Activated CD4-positive, alpha-beta T cell treated with anti-CD3 and anti-CD28 coated beads for 36 hours (primary cell): ENCODE results near the gene NUP188. TPM values are rescaled to one million over a fixed set of nuclear protein-coding genes. Genes with fewer than 3 reads are reported as not detected.

Source experiments
- ATAC-seq: fragments of 200-7000 bp; cut with Tn5 transposase; one replicate; pipeline ENCODE4 v1.10.0; 2021; ENCODE audit warnings: mild to moderate bottlenecking, moderate library complexity
- CTCF ChIA-PET: fragments of 350-600 bp; sonication (Branson Sonifier 250); formaldehyde crosslinking; loops from one replicate; lab custom pipeline; 2021; ENCODE audit warnings: antibody characterized with exemption; lab: Charles Lee
- POLR2A ChIA-PET: fragments of 350-600 bp; sonication (Branson Sonifier 250); formaldehyde crosslinking; loops from one replicate; lab custom pipeline; 2021; ENCODE audit warnings: antibody characterized with exemption, inconsistent platforms; lab: Charles Lee
- DNase-seq: peaks from one replicate; pipeline ENCODE4 v3.0.0-alpha.2; 2020
- H3K27ac Mint-ChIP-seq: one replicate; pipeline ENCODE4 v1.8.0; 2021; ENCODE audit warnings: mixed read lengths
- H3K27me3 Mint-ChIP-seq: one replicate; pipeline ENCODE4 v1.8.0; 2021; ENCODE audit warnings: mixed read lengths
- H3K36me3 Mint-ChIP-seq: one replicate; pipeline ENCODE4 v1.8.0; 2021; ENCODE audit warnings: low read depth, mixed read lengths
- H3K4me1 Mint-ChIP-seq: one replicate; pipeline ENCODE4 v1.8.0; 2021; ENCODE audit warnings: mixed read lengths
- H3K4me3 Mint-ChIP-seq: one replicate; pipeline ENCODE4 v1.8.0; 2021; ENCODE audit warnings: mild to moderate bottlenecking, moderate library complexity, mixed read lengths
- H3K9me3 Mint-ChIP-seq: one replicate; pipeline ENCODE4 v1.8.0; 2021; ENCODE audit warnings: low read depth, mixed read lengths
- intact Hi-C, 2 experiments: fragments of 100-400 bp; cut with DNase I in 1 of 2; cut with micrococcal nuclease in 1 of 2; formaldehyde crosslinking; loops; one replicate each; pipeline versions ENCODE4 v1.14.2 to v1.15.1; 2022 to 2024; cut with DNase I, micrococcal nuclease
- total RNA-seq, 2 experiments: library from RNA; stranded (reverse); gene quantifications; one replicate each; pipeline ENCODE4 v1.2.3, GENCODE V29; 2021

NUP188 gene
- total RNA-seq, 2 experiments from 2014 or later: 102 to 124 TPM

- CTCF ChIA-PET: interaction anchor here (0.7 kb wide), 1 partner anchor 629 kb away, joined by 3 read pairs; no protein-coding TSS in a partner anchor
- H3K4me1 Mint-ChIP-seq: no peaks in the 10 kb centered on the region
- intact Hi-C loops: no loop called here
- DNase-seq: no peak
- H3K4me3 Mint-ChIP-seq: no peak overlapping the region
- POLR2A ChIA-PET: no interaction called here
- H3K36me3 Mint-ChIP-seq: peaks cover 22% of the 10 kb centered on the region
- H3K27ac Mint-ChIP-seq: no peak overlapping the region
- H3K9me3 Mint-ChIP-seq: no peaks in the 10 kb centered on the region
- ATAC-seq: no peak
- no peaks in the 10 kb centered on the region for H3K27me3 Mint-ChIP-seq
Measured at GRCh38 chr9:129052592-129052991, 105.1 kb downstream of the NUP188 start.

- H3K27me3 Mint-ChIP-seq: no peaks in the 10 kb centered on the region
- ChIA-PET CTCF (interaction anchor here (0.6 kb wide), 1 partner anchor 101 kb away, joined by 4 read pairs; no protein-coding TSS in a partner anchor), POLR2A (no interaction called here)
Measured at GRCh38 chr9:129053020-129053419, 105.5 kb downstream of the NUP188 start.

GRCh38 chr9:129054163-129054851, 106.8 kb downstream of the NUP188 start:
- Mint-ChIP-seq H3K27me3 (no peaks in the 10 kb centered on the region), H3K4me3 (no peak overlapping the region), H3K27ac (no peak overlapping the region), H3K36me3 (peaks cover 13% of the 10 kb centered on the region), H3K4me1 (no peaks in the 10 kb centered on the region), H3K9me3 (no peaks in the 10 kb centered on the region)
- POLR2A ChIA-PET: no interaction called here
- DNase-seq (no peak), ATAC-seq (no peak)
- CTCF ChIA-PET: interaction anchor here (0.6 to 1.0 kb wide), 2 partner anchors 41 to 636 kb away, joined by 3 to 4 read pairs; no protein-coding TSS in a partner anchor
- intact Hi-C loops: no loop called here

More at GRCh38 chr9:129053020-129053419, 105.5 kb downstream of the NUP188 start:
- H3K9me3 Mint-ChIP-seq: no peaks in the 10 kb centered on the region
- H3K36me3 Mint-ChIP-seq: peaks cover 20% of the 10 kb centered on the region
- H3K4me1 Mint-ChIP-seq: no peaks in the 10 kb centered on the region
- intact Hi-C loops: no loop called here
- ATAC-seq (no peak), DNase-seq (no peak)
- H3K4me3 Mint-ChIP-seq: no peak overlapping the region
- no peak overlapping the region for H3K27ac Mint-ChIP-seq

Other genes starting within 250 kb of the NUP188 start
- 10 to 100 TPM; 14.6 to 14.9 TPM for gene PKN3, start 245.2 kb upstream of the NUP188 start, total RNA-seq
- gene ZDHHC12, start 223.6 kb upstream of the NUP188 start, total RNA-seq: 10 to 100 TPM; 45.3 to 49.5 TPM
- 10 to 100 TPM; 17.1 to 19.3 TPM for gene ZER1, start 175.8 kb upstream of the NUP188 start, total RNA-seq
- 10 to 100 TPM; 10.5 to 14.0 TPM for gene TBC1D13, start 160.4 kb upstream of the NUP188 start, total RNA-seq
- gene ENDOG, start 129.2 kb upstream of the NUP188 start, total RNA-seq: 1 to 10 TPM; 7.3 to 9.3 TPM
- gene SPOUT1, start 117.9 kb upstream of the NUP188 start, total RNA-seq: 10 to 100 TPM; 87.9 to 92.9 TPM
- gene KYAT1, start 65.7 kb upstream of the NUP188 start, total RNA-seq: 10 to 100 TPM; 14.8 to 18.5 TPM
- gene LRRC8A, start 65.6 kb upstream of the NUP188 start, total RNA-seq: 10 to 100 TPM; 14.9 to 15.5 TPM
- under 1 TPM; 0.21 to 0.44 TPM for gene PHYHD1, start 26.7 kb upstream of the NUP188 start, total RNA-seq
- 1 to 10 TPM; 4.8 to 5.0 TPM for gene DOLK, start 96 bp upstream of the NUP188 start, total RNA-seq
- 10 to 100 TPM; 49.1 to 53.7 TPM for gene SH3GLB2, start 80.6 kb downstream of the NUP188 start, total RNA-seq
- gene MIGA2, start 88.9 kb downstream of the NUP188 start, total RNA-seq: 10 to 100 TPM; 15.7 to 25.8 TPM
- 10 to 100 TPM; 15.1 to 16.4 TPM for gene DOLPP1, start 133.4 kb downstream of the NUP188 start, total RNA-seq
- gene CRAT, start 163.1 kb downstream of the NUP188 start, total RNA-seq: 10 to 100 TPM; 13.2 to 18.9 TPM
- gene PTPA, start 163.7 kb downstream of the NUP188 start, total RNA-seq: 10 to 100 TPM; 71.9 to 88.0 TPM
- 1 to 10 TPM; 2.6 to 2.8 TPM for gene IER5L, start 230.6 kb downstream of the NUP188 start, total RNA-seq